Heart right ventricle (tissue), 16 donors: ENCODE results near the gene SHFL. TPM values are rescaled to one million over a fixed set of nuclear protein-coding genes. Genes with fewer than 3 reads are reported as not detected.

Experiments
- ATAC-seq, 8 donors: fragments of 200-7000 bp; cut with Tn5 transposase; one replicate each; pipeline ENCODE4 v1.9.1; 2020; ENCODE audit warnings: mild to moderate bottlenecking in 8 of 8, moderate library complexity in 8 of 8, moderate number of reproducible peaks in 1 of 8
- DNase-seq, 2 donors: peaks; one replicate each; pipeline ENCODE4 v3.0.0-alpha.2; 2020
- H3K27ac ChIP-seq, 10 donors: fragments of 200-600 bp; sonication (generic) in 2 of 10; one replicate each; pipeline versions ENCODE4 v1.5.0 to v1.8.0; 2020 to 2022; ENCODE audit warnings: mild to moderate bottlenecking in 3 of 10
- H3K27me3 ChIP-seq, 7 donors: fragments of 200-600 bp; one replicate each; pipeline ENCODE4 v1.8.0; 2021 to 2022; ENCODE audit warnings: mild to moderate bottlenecking in 2 of 7
- H3K36me3 ChIP-seq, 9 donors: fragments of 200-600 bp; sonication (generic) in 1 of 9; one replicate each; pipeline versions ENCODE4 v1.5.0 to v1.8.0; 2020 to 2022; ENCODE audit warnings: mild to moderate bottlenecking in 2 of 9
- H3K4me1 ChIP-seq, 9 donors: fragments of 200-600 bp; sonication (generic) in 1 of 9; one replicate each; pipeline versions ENCODE4 v1.5.0 to v1.8.0; 2020 to 2022; ENCODE audit warnings: mild to moderate bottlenecking in 4 of 9
- H3K4me3 ChIP-seq, 10 donors: fragments of 200-600 bp; sonication (generic) in 2 of 10; one replicate each; pipeline versions ENCODE4 v1.5.0 to v1.8.0; 2020 to 2022; ENCODE audit warnings: mild to moderate bottlenecking in 7 of 10, moderate library complexity in 2 of 10
- H3K9me3 ChIP-seq, 11 donors: fragments of 200-600 bp in 10 of 11; sonication (generic) in 2 of 11; one replicate each; pipeline versions ENCODE4 v1.5.0 to v1.8.0; 2013 to 2022; ENCODE audit warnings: mild to moderate bottlenecking in 2 of 11, control low read depth in 1 of 11, moderate library complexity in 1 of 11
- WGBS, 2 donors: extraction: QIAGEN DNeasy Blood & Tissue Kit; methylation state at CpG; one replicate each; pipeline ENCODE4 v1.1.7; 2013; ENCODE audit warnings: inconsistent platforms in 1 of 2; 5-methylcytosine and 5-hydroxymethylcytosine counted together
- intact Hi-C, 10 donors: fragments of 100-400 bp; cut with DNase I; formaldehyde crosslinking; loops; one replicate each; pipeline versions ENCODE4 v1.11.1 to v1.14.2; 2022
- polyA plus RNA-seq, 2 donors: library from polyadenylated mRNA; stranded (reverse); fragments of 200-250 nt; gene quantifications; one replicate each; pipeline ENCODE4 v1.2.3, GENCODE V29; 2013
- total RNA-seq, 10 donors: library from RNA; stranded (reverse); fragmentation: NEBNext Ultra II Directional in 3 of 10; extraction: Animal tissue kit (Norgen Biotek cat#: 25700) in 3 of 10; gene quantifications; one replicate each; pipeline versions ENCODE4 v1.2.1 to v1.2.4, GENCODE V29; 2021 to 2023
- TF ChIP-seq, protein P1 (sequence below), 9 donors: fragments of 200-600 bp; sonication (generic) in 2 of 9; IDR thresholded peaks; one replicate each; pipeline versions ENCODE4 v1.5.0 to v1.8.0; 2021 to 2022; ENCODE audit warnings: antibody characterized with exemption in 9 of 9, mild to moderate bottlenecking in 5 of 9, moderate library complexity in 1 of 9
- donor health status: Arrhythmogenic right ventricular cardiomyopathy.
- donor health status: ischemic (EF 13 %, LVEDD 7.1; RV severe dilation, severe dysfunction).
- donor health status: healthy with polysubstance abuse.
- donor health status: DM: no; HTN: yes; CAD: no.
- donor health status: DM: no; HTN: no; CAD: no.
- donor health status: ischemic (EF 25% LVEDD 6.9; RV normal size, moderate dysfunction).
- donor health status: ischemic (EF 25% LVEDD 5.7; RV mildly dilated, moderate dysfunction).
- donor health status: healthy.
- donor health status: DM: yes; HTN: yes; CAD: no.
- donor health status: Ischemic cardiomyopathy.
- donor health status: ischemic (EF 35%, LVEDD 5.7; RV mildly dilated, moderate dysfunction).
- donor health status: nonischemic (EF 11% LVEDD 7.7; RV severe dilation, severe dysfunction).
- donor health status: DM: yes; HTN: yes; CAD: no.
- donor health status: PGD.
- donor health status: ischemic (EF 29% LVEDD 5.4; RV normal size, mild dysfunction).
- donor health status: nonischemic (EF 23%, LVEDD 6.1; RV moderate dilation, normal function).

The SHFL gene
- total and polyA plus RNA-seq, 12 donors: 4.0 to 30.2 (median 10.2) TPM

DNA sequence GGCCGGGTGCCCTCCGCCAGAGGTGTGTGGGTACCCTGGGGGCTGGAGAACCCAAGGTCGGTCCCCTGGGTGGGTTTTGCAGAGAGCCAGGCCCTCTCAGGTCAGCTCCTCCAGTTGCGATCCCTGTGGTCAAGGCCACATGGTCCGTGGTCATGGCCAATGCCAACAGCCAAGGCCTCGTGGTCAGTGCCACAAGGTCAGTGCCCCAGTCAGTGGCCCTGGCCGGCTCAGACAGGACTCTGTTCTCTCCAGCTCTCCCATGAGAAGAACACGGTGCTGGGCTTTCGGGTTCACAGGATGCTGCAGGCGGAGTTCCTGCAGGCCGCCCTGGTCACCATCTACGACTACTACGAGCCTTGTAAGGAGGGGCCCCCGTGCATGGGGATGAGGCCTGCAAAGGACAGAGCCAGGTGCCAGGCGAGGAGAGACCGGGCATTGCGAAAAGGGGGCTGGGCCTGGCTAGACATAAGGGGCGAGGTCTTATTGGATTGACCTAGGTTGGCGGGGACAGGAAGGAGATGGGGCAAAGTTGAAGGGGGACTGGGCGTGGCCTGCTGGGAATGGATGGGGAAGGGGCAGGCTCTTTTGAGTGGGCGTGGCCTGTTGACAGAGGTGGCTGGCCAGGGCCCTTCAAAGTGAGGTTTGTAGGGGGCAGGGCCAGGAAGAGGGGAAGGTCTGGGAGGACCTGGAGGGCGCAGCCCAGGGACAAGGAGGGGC lies 15.2 kb upstream of the SHFL start:
- intact Hi-C loops: no loop called here
- H3K9me3 ChIP-seq: peaks cover 0 to 17% (median 0%) of the 10 kb centered on the region in 11 donors
- DNase-seq (no peak), ATAC-seq (no peak)
- H3K27ac ChIP-seq: no peak overlapping the region
- TF ChIP-seq, protein P1, sequence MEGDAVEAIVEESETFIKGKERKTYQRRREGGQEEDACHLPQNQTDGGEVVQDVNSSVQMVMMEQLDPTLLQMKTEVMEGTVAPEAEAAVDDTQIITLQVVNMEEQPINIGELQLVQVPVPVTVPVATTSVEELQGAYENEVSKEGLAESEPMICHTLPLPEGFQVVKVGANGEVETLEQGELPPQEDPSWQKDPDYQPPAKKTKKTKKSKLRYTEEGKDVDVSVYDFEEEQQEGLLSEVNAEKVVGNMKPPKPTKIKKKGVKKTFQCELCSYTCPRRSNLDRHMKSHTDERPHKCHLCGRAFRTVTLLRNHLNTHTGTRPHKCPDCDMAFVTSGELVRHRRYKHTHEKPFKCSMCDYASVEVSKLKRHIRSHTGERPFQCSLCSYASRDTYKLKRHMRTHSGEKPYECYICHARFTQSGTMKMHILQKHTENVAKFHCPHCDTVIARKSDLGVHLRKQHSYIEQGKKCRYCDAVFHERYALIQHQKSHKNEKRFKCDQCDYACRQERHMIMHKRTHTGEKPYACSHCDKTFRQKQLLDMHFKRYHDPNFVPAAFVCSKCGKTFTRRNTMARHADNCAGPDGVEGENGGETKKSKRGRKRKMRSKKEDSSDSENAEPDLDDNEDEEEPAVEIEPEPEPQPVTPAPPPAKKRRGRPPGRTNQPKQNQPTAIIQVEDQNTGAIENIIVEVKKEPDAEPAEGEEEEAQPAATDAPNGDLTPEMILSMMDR (IDR thresholded peaks at IDR 0.05): no peak
- WGBS, 2 donors: 74 to 75% methylated on average over 22 of the region's 22 CpGs
- no peak overlapping the region for H3K4me3 ChIP-seq
- H3K27me3 ChIP-seq: peaks cover 0 to 21% (median 8%) of the 10 kb centered on the region in 7 donors
- no peaks in the 10 kb centered on the region for H3K36me3 ChIP-seq
- no peaks in the 10 kb centered on the region for H3K4me1 ChIP-seq

DNA sequence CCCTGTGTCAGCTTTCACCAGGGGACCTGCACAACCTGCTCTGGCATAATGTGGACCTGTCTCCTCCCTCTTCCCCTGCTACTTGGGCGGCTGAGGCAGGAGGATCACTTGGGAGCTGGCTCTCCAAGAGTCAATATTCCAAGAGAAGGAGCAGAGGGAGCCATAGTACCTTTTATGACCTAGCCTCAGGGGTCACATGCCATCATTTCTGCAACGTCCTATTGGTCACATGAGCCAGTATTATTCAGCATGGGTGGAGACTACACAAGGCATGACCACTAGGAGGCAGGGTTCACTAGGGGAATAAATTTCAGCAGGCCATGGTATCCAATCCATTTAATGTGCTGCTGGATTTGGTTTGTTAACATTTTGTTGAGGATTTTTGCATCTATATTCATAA lies 12.0 kb upstream of the SHFL start:
- 56 to 57% methylated on average over 2 of the region's 2 CpGs for WGBS, 2 donors
- no peaks in the 10 kb centered on the region for H3K36me3 ChIP-seq
- intact Hi-C loops: no loop called here
- TF ChIP-seq, protein P1 (IDR thresholded peaks at IDR 0.05): peak in 1 of 9 donors; percentile 36
- H3K4me3 ChIP-seq: no peak overlapping the region
- DNase-seq: no peak
- H3K9me3 ChIP-seq: peaks cover 0 to 20% (median 0%) of the 10 kb centered on the region in 11 donors
- H3K4me1 ChIP-seq: no peaks in the 10 kb centered on the region
- peaks cover 0 to 18% (median 0%) of the 10 kb centered on the region in 7 donors for H3K27me3 ChIP-seq
- H3K27ac ChIP-seq: no peak overlapping the region
- ATAC-seq: no peak

DNA sequence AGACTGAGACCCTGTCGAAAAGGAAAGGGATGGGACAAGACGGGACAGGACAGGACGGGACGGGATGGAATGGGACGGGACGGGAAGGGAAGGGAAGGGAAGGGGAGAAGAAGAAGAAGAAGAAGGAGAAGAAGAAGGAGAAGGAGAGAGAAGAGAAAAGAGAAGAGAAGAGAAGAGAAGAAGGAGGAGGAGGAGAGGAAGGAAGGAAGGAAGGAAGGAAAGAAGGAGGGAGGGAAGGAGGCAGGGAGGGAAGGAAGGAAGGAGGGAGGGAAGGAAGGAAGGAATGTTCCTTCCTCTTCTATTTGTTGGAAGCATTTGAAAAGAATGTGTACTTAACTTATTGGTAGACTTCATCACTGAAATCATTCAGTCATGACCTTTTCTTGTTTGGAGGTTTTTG lies 9.6 kb upstream of the SHFL start:
- DNase-seq: no peak
- no peak for ATAC-seq
- intact Hi-C loops: no loop called here
- peaks cover 0 to 9% (median 0%) of the 10 kb centered on the region in 7 donors for H3K27me3 ChIP-seq
- WGBS, 2 donors: 70 to 82% methylated on average over 6 of the region's 6 CpGs
- no peak overlapping the region for H3K4me3 ChIP-seq
- H3K36me3 ChIP-seq: no peaks in the 10 kb centered on the region
- H3K27ac ChIP-seq: no peak overlapping the region
- peaks cover 0 to 20% (median 0%) of the 10 kb centered on the region in 11 donors for H3K9me3 ChIP-seq
- no peaks in the 10 kb centered on the region for H3K4me1 ChIP-seq
- TF ChIP-seq, protein P1 (IDR thresholded peaks at IDR 0.05): no peak

DNA sequence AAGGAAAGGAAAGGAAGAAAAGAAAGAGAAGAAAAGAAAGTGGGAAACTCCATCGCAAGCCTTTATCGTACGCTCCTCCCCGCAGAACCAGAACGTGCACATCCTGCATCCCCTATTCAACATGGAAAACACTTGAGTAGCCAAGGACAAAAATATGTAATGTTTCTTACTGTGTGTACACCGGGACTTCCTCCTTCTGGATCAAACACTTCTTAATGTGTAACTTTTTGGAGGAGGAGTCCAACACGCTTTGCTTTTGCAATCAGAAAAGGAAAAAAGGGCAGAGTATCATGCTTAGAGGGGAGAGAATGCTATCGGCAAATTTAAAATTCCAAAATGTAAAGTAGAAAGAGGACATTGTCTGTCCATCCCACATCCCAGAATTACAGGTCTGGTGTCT lies 7.8 kb upstream of the SHFL start:
- Histone ChIP-seq H3K4me3 (no peak overlapping the region), H3K27me3 (peaks cover 0 to 9% (median 0%) of the 10 kb centered on the region in 7 donors), H3K4me1 (no peaks in the 10 kb centered on the region), H3K36me3 (no peaks in the 10 kb centered on the region), H3K9me3 (peaks cover 0 to 19% (median 0%) of the 10 kb centered on the region in 11 donors), H3K27ac (no peak overlapping the region)
- 71 to 75% methylated on average over 8 of the region's 8 CpGs for WGBS, 2 donors
- intact Hi-C loops: no loop called here
- DNase-seq (no peak), ATAC-seq (no peak)
- TF ChIP-seq, protein P1 (IDR thresholded peaks at IDR 0.05): no peak
